CD4-positive, alpha-beta memory T cell (primary cell): ENCODE data around the gene AGXT. TPM values are rescaled to one million over a fixed set of nuclear protein-coding genes. Genes with fewer than 3 reads are reported as not detected.

Experiments
- CTCF ChIA-PET: fragments of 350-600 bp; sonication (Branson Sonifier 250); formaldehyde crosslinking; loops from one replicate; lab custom pipeline; 2021; ENCODE audit warnings: inconsistent platforms; ENCODE audit not compliant: partially characterized antibody; lab: Charles Lee
- POLR2A ChIA-PET: fragments of 350-600 bp; sonication (Branson Sonifier 250); formaldehyde crosslinking; loops from one replicate; lab custom pipeline; 2021; ENCODE audit not compliant: partially characterized antibody; lab: Charles Lee
- DNase-seq, 5 donors: peaks; one replicate each; pipeline versions ENCODE4 v3.0.0 to v3.0.0-alpha.2; 2020 to 2022; ENCODE audit warnings: mixed read lengths in 1 of 5
- H3K27ac ChIP-seq: one replicate; pipeline ENCODE4 v1.7.0; 2013; ENCODE audit warnings: low read depth, low read length
- H3K27me3 ChIP-seq: 2 replicates; pipeline ENCODE4 v1.7.0; 2013; ENCODE audit warnings: mild to moderate bottlenecking, low read length, moderate library complexity; ENCODE audit not compliant: insufficient read depth
- H3K36me3 ChIP-seq: 2 replicates; pipeline ENCODE4 v1.7.0; 2013; ENCODE audit warnings: mild to moderate bottlenecking, low read length, moderate library complexity; ENCODE audit not compliant: insufficient read depth
- H3K4me1 ChIP-seq: 2 replicates; pipeline ENCODE4 v1.7.0; 2013; ENCODE audit warnings: mild to moderate bottlenecking, low read length, moderate library complexity; ENCODE audit not compliant: insufficient read depth
- H3K4me3 ChIP-seq, 2 donors: one replicate each; pipeline ENCODE4 v1.7.0; 2013; ENCODE audit warnings: low read length in 2 of 2, mild to moderate bottlenecking in 1 of 2
- H3K9me3 ChIP-seq, 2 donors: one replicate each; pipeline ENCODE4 v1.7.0; 2013; ENCODE audit warnings: low read length in 2 of 2, control low read depth in 1 of 2; ENCODE audit not compliant: control insufficient read depth in 1 of 2
- H3K27ac Mint-ChIP-seq, 7 donors: one replicate each; pipeline ENCODE4 v1.8.0; 2020 to 2021; ENCODE audit warnings: mixed read lengths in 7 of 7, mild to moderate bottlenecking in 6 of 7, inconsistent platforms in 3 of 7, moderate library complexity in 3 of 7
- H3K27me3 Mint-ChIP-seq, 2 donors: one replicate each; pipeline ENCODE4 v1.8.0; 2020 to 2021; ENCODE audit warnings: mixed read lengths in 2 of 2
- H3K36me3 Mint-ChIP-seq, 2 donors: one replicate each; pipeline ENCODE4 v1.8.0; 2020 to 2021; ENCODE audit warnings: mixed read lengths in 2 of 2, inconsistent platforms in 1 of 2, mild to moderate bottlenecking in 1 of 2
- H3K4me1 Mint-ChIP-seq, 4 donors: one replicate each; pipeline ENCODE4 v1.8.0; 2020 to 2021; ENCODE audit warnings: mixed read lengths in 4 of 4, mild to moderate bottlenecking in 1 of 4
- H3K4me3 Mint-ChIP-seq, 8 donors: one replicate each; pipeline ENCODE4 v1.8.0; 2020 to 2021; ENCODE audit warnings: mixed read lengths in 8 of 8, mild to moderate bottlenecking in 7 of 8, moderate library complexity in 6 of 8, inconsistent platforms in 3 of 8
- H3K9me3 Mint-ChIP-seq, 8 donors: one replicate each; pipeline ENCODE4 v1.8.0; 2020 to 2021; ENCODE audit warnings: mixed read lengths in 8 of 8, mild to moderate bottlenecking in 5 of 8, inconsistent platforms in 3 of 8, moderate library complexity in 1 of 8
- intact Hi-C: fragments of 100-400 bp; cut with micrococcal nuclease; formaldehyde crosslinking; loops from one replicate; pipeline ENCODE4 v1.15.1; 2023
- polyA plus RNA-seq, 2 donors: library from polyadenylated mRNA; unstranded; fragments of 300-500 nt; fragmentation: Illumina TruSeq; gene quantifications; one replicate each; pipeline ENCODE4 v1.2.3, GENCODE V29; 2021
- total RNA-seq, 2 experiments: library from RNA; stranded (reverse); gene quantifications; one replicate each; pipeline ENCODE4 v1.2.3, GENCODE V29; 2021

AGXT gene
- total and polyA plus RNA-seq, 4 experiments from 2014 or later = not detected

- H3K4me3 Mint-ChIP-seq = no peak overlapping the region
- POLR2A ChIA-PET = no interaction called here
- H3K36me3 Mint-ChIP-seq = no peaks in the 10 kb centered on the region
- no peaks in the 10 kb centered on the region for H3K9me3 Mint-ChIP-seq
- no peak for DNase-seq
- Histone ChIP-seq H3K4me1 (no peaks in the 10 kb centered on the region), H3K27ac (no peak overlapping the region), H3K9me3 (no peaks in the 10 kb centered on the region), H3K27me3 (no peaks in the 10 kb centered on the region), H3K36me3 (no peaks in the 10 kb centered on the region), H3K4me3 (no peak overlapping the region)
- CTCF ChIA-PET = no interaction called here
- H3K27me3 Mint-ChIP-seq = peaks cover 0 to 2% of the 10 kb centered on the region in 2 donors
- no peaks in the 10 kb centered on the region for H3K4me1 Mint-ChIP-seq
- H3K27ac Mint-ChIP-seq = no peak overlapping the region
- intact Hi-C loops = no loop called here
These were observed 53.8 kb downstream of the AGXT start for GRCh38 chr2:240922245-240922981.

GRCh38 chr2:240922982-240923537 lies 54.4 kb downstream of the AGXT start:
- Histone ChIP-seq H3K9me3 (no peaks in the 10 kb centered on the region), H3K36me3 (no peaks in the 10 kb centered on the region), H3K4me3 (no peak overlapping the region), H3K4me1 (no peaks in the 10 kb centered on the region), H3K27me3 (no peaks in the 10 kb centered on the region), H3K27ac (no peak overlapping the region)
- Mint-ChIP-seq H3K4me1 (no peaks in the 10 kb centered on the region), H3K36me3 (no peaks in the 10 kb centered on the region), H3K9me3 (no peaks in the 10 kb centered on the region), H3K4me3 (no peak overlapping the region), H3K27ac (no peak overlapping the region), H3K27me3 (peaks cover 0 to 2% of the 10 kb centered on the region in 2 donors)
- DNase-seq = no peak
- ChIA-PET POLR2A (no interaction called here), CTCF (no interaction called here)
- intact Hi-C loops = no loop called here

GRCh38 chr2:240925191-240925567 lies 56.6 kb downstream of the AGXT start:
- Mint-ChIP-seq H3K4me1 (no peaks in the 10 kb centered on the region), H3K27me3 (peaks cover 2 to 8% of the 10 kb centered on the region in 2 donors), H3K4me3 (no peak overlapping the region), H3K9me3 (no peaks in the 10 kb centered on the region), H3K36me3 (no peaks in the 10 kb centered on the region), H3K27ac (no peak overlapping the region)
- intact Hi-C loops = no loop called here
- no peak overlapping the region for H3K4me3 ChIP-seq
- DNase-seq = peak in 2 of 5 donors; percentile 29 to 50
- H3K27me3 ChIP-seq = no peaks in the 10 kb centered on the region
- POLR2A ChIA-PET = no interaction called here
- no peaks in the 10 kb centered on the region for H3K9me3 ChIP-seq
- no peaks in the 10 kb centered on the region for H3K36me3 ChIP-seq
- H3K27ac ChIP-seq = no peak overlapping the region
- H3K4me1 ChIP-seq = no peaks in the 10 kb centered on the region
- CTCF ChIA-PET = no interaction called here

GRCh38 chr2:240925568-240926515 lies 57.2 kb downstream of the AGXT start:
- no peaks in the 10 kb centered on the region for H3K9me3 ChIP-seq
- H3K27me3 Mint-ChIP-seq = peaks cover 2 to 8% of the 10 kb centered on the region in 2 donors
- no peak overlapping the region for H3K27ac Mint-ChIP-seq
- H3K9me3 Mint-ChIP-seq = peaks cover 0 to 2% (median 0%) of the 10 kb centered on the region in 8 donors
- DNase-seq = peak in 1 of 5 donors; percentile 24
- intact Hi-C loops = no loop called here
- H3K4me1 Mint-ChIP-seq = no peaks in the 10 kb centered on the region
- ChIA-PET POLR2A (no interaction called here), CTCF (interaction anchor here (1.1 kb wide), 1 partner anchor 11 kb away, joined by 3 read pairs; no protein-coding TSS in a partner anchor)
- H3K4me1 ChIP-seq = no peaks in the 10 kb centered on the region
- H3K36me3 ChIP-seq = no peaks in the 10 kb centered on the region
- no peaks in the 10 kb centered on the region for H3K36me3 Mint-ChIP-seq
- no peaks in the 10 kb centered on the region for H3K27me3 ChIP-seq
- no peak overlapping the region for H3K27ac ChIP-seq
- no peak overlapping the region for H3K4me3 Mint-ChIP-seq
- no peak overlapping the region for H3K4me3 ChIP-seq

- H3K9me3 Mint-ChIP-seq = peaks cover 0 to 2% (median 0%) of the 10 kb centered on the region in 8 donors
- H3K9me3 ChIP-seq = no peaks in the 10 kb centered on the region
- no peaks in the 10 kb centered on the region for H3K4me1 ChIP-seq
- H3K36me3 Mint-ChIP-seq = no peaks in the 10 kb centered on the region
- peaks cover 2 to 8% of the 10 kb centered on the region in 2 donors for H3K27me3 Mint-ChIP-seq
- no peaks in the 10 kb centered on the region for H3K27me3 ChIP-seq
- DNase-seq = no peak
- intact Hi-C loops = no loop called here
- no peak overlapping the region for H3K27ac Mint-ChIP-seq
- CTCF ChIA-PET = interaction anchor here (1.1 kb wide), 1 partner anchor 12 kb away, joined by 3 read pairs; no protein-coding TSS in a partner anchor
- no peak overlapping the region for H3K4me3 ChIP-seq
- no peak overlapping the region for H3K27ac ChIP-seq
- H3K36me3 ChIP-seq = no peaks in the 10 kb centered on the region
- peak overlapping the region in 1 of 8 donors; percentile 45 for H3K4me3 Mint-ChIP-seq
- POLR2A ChIA-PET = no interaction called here
- H3K4me1 Mint-ChIP-seq = no peaks in the 10 kb centered on the region
These were observed 58.1 kb downstream of the AGXT start for GRCh38 chr2:240926516-240927389.

GRCh38 chr2:240927390-240927781 lies 58.8 kb downstream of the AGXT start:
- intact Hi-C loops = no loop called here
- no peak overlapping the region for H3K4me3 ChIP-seq
- H3K36me3 ChIP-seq = no peaks in the 10 kb centered on the region
- no peak overlapping the region for H3K27ac Mint-ChIP-seq
- H3K27ac ChIP-seq = no peak overlapping the region
- H3K4me1 Mint-ChIP-seq = no peaks in the 10 kb centered on the region
- H3K27me3 ChIP-seq = no peaks in the 10 kb centered on the region
- POLR2A ChIA-PET = no interaction called here
- H3K4me3 Mint-ChIP-seq = no peak overlapping the region
- H3K9me3 ChIP-seq = no peaks in the 10 kb centered on the region
- no peaks in the 10 kb centered on the region for H3K4me1 ChIP-seq
- H3K9me3 Mint-ChIP-seq = peaks cover 0 to 2% (median 0%) of the 10 kb centered on the region in 8 donors
- H3K27me3 Mint-ChIP-seq = peaks cover 2 to 8% of the 10 kb centered on the region in 2 donors
- H3K36me3 Mint-ChIP-seq = no peaks in the 10 kb centered on the region
- no peak for DNase-seq
- CTCF ChIA-PET = no interaction called here
